ENCODE measurements around the gene DNAJC10.
"Not testable (repeated sequence)": the region's sequence is repeated elsewhere in the genome, so short reads cannot be mapped to it uniquely, and the experiment has no call there.

DNAJC10 gene

DNA sequence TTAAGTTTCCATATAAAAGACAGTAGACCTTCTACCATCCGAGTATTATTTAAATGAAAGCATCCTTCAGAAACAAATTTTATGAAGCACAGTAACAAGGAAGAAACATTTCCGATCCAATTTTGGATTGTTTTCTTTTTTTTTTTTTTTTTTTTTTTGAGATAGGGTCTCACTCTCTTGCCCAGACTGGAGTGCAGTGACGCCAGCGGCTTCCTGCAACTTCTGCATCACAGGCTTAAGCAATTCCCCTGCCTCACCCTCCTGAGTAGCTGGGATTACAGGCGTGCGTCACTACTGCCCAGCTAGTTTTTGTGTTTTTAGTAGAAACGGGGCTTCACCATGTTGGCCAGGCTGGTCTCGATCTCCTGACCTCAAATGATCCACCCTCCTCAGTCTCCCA lies 3.1 kb downstream of the DNAJC10 start:
- H3K9me3 ChIP-seq (ENCODE audit: control insufficient read depth in 1 of 2, low read length in 2 of 2); H3K27me3 ChIP-seq (ENCODE audit: control insufficient read depth in 1 of 2, insufficient read depth in 2 of 2, low read length in 2 of 2); H3K4me3 ChIP-seq (ENCODE audit: low read depth in 1 of 2, low read length in 2 of 2); H3K36me3 ChIP-seq (ENCODE audit: control insufficient read depth in 1 of 2, insufficient read depth in 2 of 2, low read length in 2 of 2); H3K27ac ChIP-seq (ENCODE audit: low read depth, low read length); H3K9ac ChIP-seq (ENCODE audit: low read depth in 1 of 2, low read length in 2 of 2): not testable (repeated sequence)
- peaks cover 19% of the 10 kb centered on the region in 2 donors for H3K4me1 ChIP-seq (ENCODE audit: control insufficient read depth in 1 of 2, insufficient read depth in 2 of 2, low read length in 2 of 2)

DNA sequence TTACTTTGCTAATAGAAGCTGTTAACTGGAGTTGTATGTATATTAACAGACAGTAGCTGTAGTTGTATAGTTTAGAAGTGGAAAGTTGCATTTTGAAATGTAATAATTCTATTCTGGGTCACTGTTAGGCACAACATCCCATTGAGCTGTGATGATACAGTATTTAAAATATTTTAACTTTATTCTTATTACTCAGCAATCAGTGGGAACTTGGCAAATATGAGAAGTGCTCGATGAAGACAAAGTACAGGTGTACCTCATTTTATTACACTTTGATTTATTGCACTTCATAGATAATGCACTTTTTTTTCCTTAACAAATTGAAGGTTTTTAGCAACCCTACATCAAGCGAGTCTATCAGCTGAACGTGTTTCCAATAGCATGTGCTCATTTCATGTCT lies 8.6 kb downstream of the DNAJC10 start:
- Histone ChIP-seq H3K9ac (ENCODE audit: low read depth in 1 of 2, low read length in 2 of 2) (no peak overlapping the region), H3K9me3 (ENCODE audit: control insufficient read depth in 1 of 2, low read length in 2 of 2) (no peaks in the 10 kb centered on the region), H3K4me3 (ENCODE audit: low read depth in 1 of 2, low read length in 2 of 2) (no peak overlapping the region), H3K36me3 (ENCODE audit: control insufficient read depth in 1 of 2, insufficient read depth in 2 of 2, low read length in 2 of 2) (peaks cover 0 to 15% of the 10 kb centered on the region in 2 donors), H3K27me3 (ENCODE audit: control insufficient read depth in 1 of 2, insufficient read depth in 2 of 2, low read length in 2 of 2) (no peaks in the 10 kb centered on the region), H3K4me1 (ENCODE audit: control insufficient read depth in 1 of 2, insufficient read depth in 2 of 2, low read length in 2 of 2) (peaks cover 7 to 10% of the 10 kb centered on the region in 2 donors), H3K27ac (ENCODE audit: low read depth, low read length) (no peak overlapping the region)

DNA sequence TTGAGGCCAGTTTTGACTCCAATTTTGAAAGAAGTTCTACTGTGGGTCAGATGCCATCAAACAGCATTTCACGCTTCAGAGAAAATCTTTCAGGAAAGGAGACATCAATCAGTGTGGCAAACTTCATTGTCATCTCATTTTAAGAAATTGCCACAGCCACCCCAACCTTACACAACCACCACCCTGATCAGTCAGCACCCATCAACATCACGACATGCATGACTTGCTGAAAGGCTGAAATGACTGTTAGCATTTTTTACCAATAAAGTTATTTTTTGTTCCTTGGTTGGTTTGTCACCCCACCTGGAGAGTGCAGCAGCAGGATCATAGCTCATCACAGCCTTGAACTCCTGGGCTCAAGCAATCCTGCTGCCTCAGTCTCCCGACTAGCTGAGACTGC lies 10.4 kb downstream of the DNAJC10 start:
- peaks cover 0 to 13% of the 10 kb centered on the region in 2 donors for H3K36me3 ChIP-seq (ENCODE audit: control insufficient read depth in 1 of 2, insufficient read depth in 2 of 2, low read length in 2 of 2)
- no peaks in the 10 kb centered on the region for H3K27me3 ChIP-seq (ENCODE audit: control insufficient read depth in 1 of 2, insufficient read depth in 2 of 2, low read length in 2 of 2)
- H3K4me1 ChIP-seq (ENCODE audit: control insufficient read depth in 1 of 2, insufficient read depth in 2 of 2, low read length in 2 of 2) = peaks cover 7 to 8% of the 10 kb centered on the region in 2 donors
- H3K4me3 ChIP-seq (ENCODE audit: low read depth in 1 of 2, low read length in 2 of 2) = no peak overlapping the region
- H3K27ac ChIP-seq (ENCODE audit: low read depth, low read length) = no peak overlapping the region
- no peak overlapping the region for H3K9ac ChIP-seq (ENCODE audit: low read depth in 1 of 2, low read length in 2 of 2)
- H3K9me3 ChIP-seq (ENCODE audit: control insufficient read depth in 1 of 2, low read length in 2 of 2) = no peaks in the 10 kb centered on the region

DNA sequence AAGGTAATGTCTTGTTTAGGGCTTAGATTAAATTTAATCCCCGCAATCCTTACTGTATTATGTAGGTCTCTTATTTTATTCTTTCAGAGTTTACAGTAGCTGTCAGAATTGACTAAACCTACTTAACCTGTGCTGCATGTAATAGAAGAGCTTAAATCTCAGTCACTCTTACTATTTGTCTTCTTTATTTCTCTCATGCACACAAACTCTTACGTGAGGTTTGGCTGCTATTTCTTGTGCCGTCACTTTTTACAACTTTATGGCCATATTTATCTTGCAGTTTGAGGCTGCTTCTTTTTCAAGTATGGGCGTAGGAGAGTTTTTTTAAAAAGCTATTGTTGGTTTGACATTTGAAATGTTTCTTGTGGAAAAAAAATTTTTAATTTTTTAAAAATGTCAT lies 12.0 kb downstream of the DNAJC10 start:
- H3K4me3 ChIP-seq (ENCODE audit: low read depth in 1 of 2, low read length in 2 of 2) = no peak overlapping the region
- H3K9me3 ChIP-seq (ENCODE audit: control insufficient read depth in 1 of 2, low read length in 2 of 2) = no peaks in the 10 kb centered on the region
- H3K4me1 ChIP-seq (ENCODE audit: control insufficient read depth in 1 of 2, insufficient read depth in 2 of 2, low read length in 2 of 2) = peaks cover 7 to 8% of the 10 kb centered on the region in 2 donors
- H3K27ac ChIP-seq (ENCODE audit: low read depth, low read length) = no peak overlapping the region
- no peak overlapping the region for H3K9ac ChIP-seq (ENCODE audit: low read depth in 1 of 2, low read length in 2 of 2)
- H3K27me3 ChIP-seq (ENCODE audit: control insufficient read depth in 1 of 2, insufficient read depth in 2 of 2, low read length in 2 of 2) = no peaks in the 10 kb centered on the region
- H3K36me3 ChIP-seq (ENCODE audit: control insufficient read depth in 1 of 2, insufficient read depth in 2 of 2, low read length in 2 of 2) = peaks cover 0 to 14% of the 10 kb centered on the region in 2 donors

DNA sequence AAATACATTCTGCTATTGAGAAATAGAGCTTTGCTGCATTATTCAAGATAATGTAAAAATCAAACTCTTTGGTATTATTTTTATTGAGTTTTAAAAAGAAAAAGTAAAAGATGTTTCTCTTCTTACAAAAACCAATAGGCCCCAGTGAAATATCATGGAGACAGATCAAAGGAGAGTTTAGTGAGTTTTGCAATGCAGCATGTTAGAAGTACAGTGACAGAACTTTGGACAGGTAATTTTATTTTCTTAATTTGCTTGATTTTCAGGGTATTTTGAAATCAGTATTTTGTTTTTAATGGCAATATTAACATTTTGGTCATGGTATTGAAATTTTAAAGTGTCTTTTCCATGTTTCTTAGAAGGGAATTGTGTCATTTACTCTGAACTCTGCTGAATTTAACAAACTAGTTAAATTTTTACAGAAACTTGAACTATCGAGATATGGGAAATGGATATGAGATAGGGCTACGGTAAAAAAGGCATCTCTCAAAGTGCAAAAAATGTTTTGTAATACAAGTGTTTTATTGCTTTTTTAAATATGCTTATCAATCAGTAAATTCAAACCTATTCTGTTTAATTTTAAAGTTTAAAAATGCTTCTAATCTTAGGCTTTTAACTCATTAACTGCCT lies 13.8 kb downstream of the DNAJC10 start:
- Histone ChIP-seq H3K9me3 (ENCODE audit: control insufficient read depth in 1 of 2, low read length in 2 of 2) (no peaks in the 10 kb centered on the region), H3K4me3 (ENCODE audit: low read depth in 1 of 2, low read length in 2 of 2) (no peak overlapping the region), H3K27me3 (ENCODE audit: control insufficient read depth in 1 of 2, insufficient read depth in 2 of 2, low read length in 2 of 2) (no peaks in the 10 kb centered on the region), H3K9ac (ENCODE audit: low read depth in 1 of 2, low read length in 2 of 2) (no peak overlapping the region), H3K36me3 (ENCODE audit: control insufficient read depth in 1 of 2, insufficient read depth in 2 of 2, low read length in 2 of 2) (peaks cover 0 to 14% of the 10 kb centered on the region in 2 donors), H3K4me1 (ENCODE audit: control insufficient read depth in 1 of 2, insufficient read depth in 2 of 2, low read length in 2 of 2) (peaks cover 0 to 2% of the 10 kb centered on the region in 2 donors), H3K27ac (ENCODE audit: low read depth, low read length) (no peak overlapping the region)

DNA sequence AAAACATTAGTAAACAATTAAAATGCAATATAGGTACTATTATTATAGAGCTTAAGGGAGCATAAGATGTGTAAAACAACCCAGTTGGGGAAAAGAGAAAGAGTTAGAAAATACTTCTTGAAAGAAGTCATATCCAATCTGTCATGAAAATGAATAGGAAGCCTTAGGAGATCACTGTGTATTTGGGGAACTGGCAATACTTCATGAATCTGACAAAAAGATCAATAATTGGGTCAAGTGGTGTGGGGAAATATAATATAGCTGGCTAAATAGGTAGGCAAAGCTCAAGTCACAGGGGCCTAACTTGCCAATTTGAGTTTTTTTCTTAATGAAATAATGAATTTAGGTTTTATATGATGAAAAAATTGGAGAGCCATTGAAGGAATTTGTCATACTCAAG lies 14.4 kb downstream of the DNAJC10 start:
- Histone ChIP-seq H3K27me3 (ENCODE audit: control insufficient read depth in 1 of 2, insufficient read depth in 2 of 2, low read length in 2 of 2) (no peaks in the 10 kb centered on the region), H3K36me3 (ENCODE audit: control insufficient read depth in 1 of 2, insufficient read depth in 2 of 2, low read length in 2 of 2) (peaks cover 0 to 14% of the 10 kb centered on the region in 2 donors), H3K27ac (ENCODE audit: low read depth, low read length) (no peak overlapping the region), H3K4me3 (ENCODE audit: low read depth in 1 of 2, low read length in 2 of 2) (no peak overlapping the region), H3K9me3 (ENCODE audit: control insufficient read depth in 1 of 2, low read length in 2 of 2) (no peaks in the 10 kb centered on the region), H3K4me1 (ENCODE audit: control insufficient read depth in 1 of 2, insufficient read depth in 2 of 2, low read length in 2 of 2) (no peaks in the 10 kb centered on the region), H3K9ac (ENCODE audit: low read depth in 1 of 2, low read length in 2 of 2) (no peak overlapping the region)

DNA sequence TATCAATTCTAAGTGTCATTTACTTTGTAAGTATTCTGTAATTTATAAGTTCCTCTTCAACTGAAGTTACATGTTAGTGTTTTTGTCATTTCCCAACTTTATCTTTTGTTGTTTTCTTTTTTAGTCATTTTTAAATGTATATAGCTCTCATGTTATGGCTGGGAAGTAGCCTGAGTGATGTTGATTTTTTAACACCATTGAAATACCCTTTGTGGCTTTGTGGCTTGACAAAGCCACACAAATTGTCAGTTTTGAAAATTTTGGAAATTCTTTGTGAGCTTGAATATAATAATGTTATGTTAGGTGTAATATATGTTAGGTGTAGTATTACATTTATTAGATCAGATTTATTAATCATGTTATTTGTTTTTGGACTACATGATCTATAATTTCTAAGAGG lies 16.7 kb downstream of the DNAJC10 start:
- Histone ChIP-seq H3K36me3 (ENCODE audit: control insufficient read depth in 1 of 2, insufficient read depth in 2 of 2, low read length in 2 of 2) (peaks cover 0 to 21% of the 10 kb centered on the region in 2 donors), H3K9me3 (ENCODE audit: control insufficient read depth in 1 of 2, low read length in 2 of 2) (no peaks in the 10 kb centered on the region), H3K9ac (ENCODE audit: low read depth in 1 of 2, low read length in 2 of 2) (no peak overlapping the region), H3K4me3 (ENCODE audit: low read depth in 1 of 2, low read length in 2 of 2) (no peak overlapping the region), H3K27ac (ENCODE audit: low read depth, low read length) (no peak overlapping the region), H3K27me3 (ENCODE audit: control insufficient read depth in 1 of 2, insufficient read depth in 2 of 2, low read length in 2 of 2) (no peaks in the 10 kb centered on the region), H3K4me1 (ENCODE audit: control insufficient read depth in 1 of 2, insufficient read depth in 2 of 2, low read length in 2 of 2) (no peaks in the 10 kb centered on the region)

DNA sequence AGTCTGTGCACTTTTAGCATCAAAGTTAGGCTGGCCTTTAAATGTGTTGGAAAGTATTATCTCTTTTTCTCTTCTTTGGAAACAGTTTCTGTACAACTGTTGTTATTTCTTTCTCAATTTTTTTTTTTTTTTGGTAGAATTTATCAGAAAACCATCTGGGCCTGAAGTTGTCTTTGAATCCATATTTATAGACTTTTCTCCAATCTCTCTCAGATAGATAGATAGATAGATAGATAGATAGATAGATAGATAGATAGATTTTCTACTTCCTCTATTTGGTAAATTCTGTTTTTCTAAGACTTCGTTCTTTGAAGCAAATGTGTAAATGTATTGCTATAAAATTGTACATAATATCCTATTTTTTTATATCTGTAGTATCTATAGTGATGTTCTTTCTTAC lies 17.5 kb downstream of the DNAJC10 start:
- no peaks in the 10 kb centered on the region for H3K9me3 ChIP-seq (ENCODE audit: control insufficient read depth in 1 of 2, low read length in 2 of 2)
- peaks cover 0 to 26% of the 10 kb centered on the region in 2 donors for H3K36me3 ChIP-seq (ENCODE audit: control insufficient read depth in 1 of 2, insufficient read depth in 2 of 2, low read length in 2 of 2)
- no peak overlapping the region for H3K9ac ChIP-seq (ENCODE audit: low read depth in 1 of 2, low read length in 2 of 2)
- no peaks in the 10 kb centered on the region for H3K4me1 ChIP-seq (ENCODE audit: control insufficient read depth in 1 of 2, insufficient read depth in 2 of 2, low read length in 2 of 2)
- H3K27ac ChIP-seq (ENCODE audit: low read depth, low read length) = no peak overlapping the region
- H3K4me3 ChIP-seq (ENCODE audit: low read depth in 1 of 2, low read length in 2 of 2) = no peak overlapping the region
- no peaks in the 10 kb centered on the region for H3K27me3 ChIP-seq (ENCODE audit: control insufficient read depth in 1 of 2, insufficient read depth in 2 of 2, low read length in 2 of 2)

DNA sequence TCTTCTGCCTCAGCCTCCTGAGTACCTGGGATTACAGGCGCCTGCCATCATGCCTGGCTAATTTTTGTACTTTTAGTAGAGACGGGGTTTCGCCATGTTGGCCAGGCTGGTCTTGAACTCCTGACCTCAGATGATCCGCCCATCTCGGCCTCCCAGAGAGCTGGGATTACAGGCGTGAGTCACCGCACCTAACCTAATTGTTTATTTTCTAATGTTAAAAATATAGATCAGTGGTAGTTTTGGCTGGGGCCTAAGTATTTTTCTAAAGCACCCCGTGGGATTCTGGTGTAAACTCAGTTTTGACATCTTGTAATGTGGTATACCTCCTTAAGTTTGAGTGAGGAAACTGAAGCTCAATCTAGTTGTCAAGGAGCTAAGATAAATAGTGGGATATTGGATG lies 20.8 kb downstream of the DNAJC10 start:
- H3K9ac ChIP-seq (ENCODE audit: low read depth in 1 of 2, low read length in 2 of 2); H3K27me3 ChIP-seq (ENCODE audit: control insufficient read depth in 1 of 2, insufficient read depth in 2 of 2, low read length in 2 of 2); H3K4me1 ChIP-seq (ENCODE audit: control insufficient read depth in 1 of 2, insufficient read depth in 2 of 2, low read length in 2 of 2); H3K4me3 ChIP-seq (ENCODE audit: low read depth in 1 of 2, low read length in 2 of 2); H3K27ac ChIP-seq (ENCODE audit: low read depth, low read length); H3K9me3 ChIP-seq (ENCODE audit: control insufficient read depth in 1 of 2, low read length in 2 of 2): not testable (repeated sequence)
- H3K36me3 ChIP-seq (ENCODE audit: control insufficient read depth in 1 of 2, insufficient read depth in 2 of 2, low read length in 2 of 2) = peaks cover 0 to 21% of the 10 kb centered on the region in 2 donors

DNA sequence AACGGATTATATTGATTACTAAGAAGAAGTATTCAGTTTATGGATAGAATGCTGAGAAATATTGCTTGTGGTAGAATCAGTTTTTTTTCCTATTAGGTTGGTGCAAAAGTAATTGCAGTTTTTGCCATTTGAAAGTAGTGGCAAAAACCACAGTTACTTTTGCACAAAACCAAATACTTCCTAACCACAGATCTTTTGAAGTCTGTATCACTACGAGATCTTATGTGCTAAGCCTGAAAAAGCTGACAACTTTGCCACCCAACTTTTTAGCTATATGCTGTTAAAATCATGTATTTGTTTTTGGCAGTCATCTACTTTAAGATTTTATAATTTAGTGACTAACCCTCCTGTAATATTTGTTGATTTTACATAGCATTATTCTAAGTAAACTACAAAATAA lies 24.6 kb downstream of the DNAJC10 start:
- no peak overlapping the region for H3K4me3 ChIP-seq (ENCODE audit: low read depth in 1 of 2, low read length in 2 of 2)
- peaks cover 15 to 44% of the 10 kb centered on the region in 2 donors for H3K36me3 ChIP-seq (ENCODE audit: control insufficient read depth in 1 of 2, insufficient read depth in 2 of 2, low read length in 2 of 2)
- no peaks in the 10 kb centered on the region for H3K9me3 ChIP-seq (ENCODE audit: control insufficient read depth in 1 of 2, low read length in 2 of 2)
- no peaks in the 10 kb centered on the region for H3K4me1 ChIP-seq (ENCODE audit: control insufficient read depth in 1 of 2, insufficient read depth in 2 of 2, low read length in 2 of 2)
- no peaks in the 10 kb centered on the region for H3K27me3 ChIP-seq (ENCODE audit: control insufficient read depth in 1 of 2, insufficient read depth in 2 of 2, low read length in 2 of 2)
- H3K9ac ChIP-seq (ENCODE audit: low read depth in 1 of 2, low read length in 2 of 2) = no peak overlapping the region
- no peak overlapping the region for H3K27ac ChIP-seq (ENCODE audit: low read depth, low read length)

DNA sequence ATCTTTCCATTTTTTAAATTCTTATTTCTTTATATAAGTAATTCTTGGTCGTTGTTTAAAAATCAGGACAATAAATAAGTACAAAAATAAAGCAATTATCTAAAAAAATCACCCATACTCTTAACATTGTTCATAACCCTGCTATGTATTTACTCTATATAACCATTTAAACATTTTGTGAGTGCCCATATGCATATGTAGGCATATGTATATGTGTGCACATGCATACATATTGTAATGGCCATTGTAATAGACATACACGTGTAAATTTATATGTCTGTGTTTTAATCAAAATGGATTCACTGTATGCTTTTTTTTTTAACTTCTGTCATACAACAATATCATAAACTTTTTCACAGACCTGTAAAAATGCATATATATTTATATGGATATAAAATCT lies 25.6 kb downstream of the DNAJC10 start:
- Histone ChIP-seq H3K4me3 (ENCODE audit: low read depth in 1 of 2, low read length in 2 of 2) (no peak overlapping the region), H3K9me3 (ENCODE audit: control insufficient read depth in 1 of 2, low read length in 2 of 2) (no peaks in the 10 kb centered on the region), H3K27ac (ENCODE audit: low read depth, low read length) (no peak overlapping the region), H3K36me3 (ENCODE audit: control insufficient read depth in 1 of 2, insufficient read depth in 2 of 2, low read length in 2 of 2) (peaks cover 15 to 43% of the 10 kb centered on the region in 2 donors), H3K27me3 (ENCODE audit: control insufficient read depth in 1 of 2, insufficient read depth in 2 of 2, low read length in 2 of 2) (no peaks in the 10 kb centered on the region), H3K9ac (ENCODE audit: low read depth in 1 of 2, low read length in 2 of 2) (no peak overlapping the region), H3K4me1 (ENCODE audit: control insufficient read depth in 1 of 2, insufficient read depth in 2 of 2, low read length in 2 of 2) (no peaks in the 10 kb centered on the region)

Measured in duodenal mucosa (tissue), 2 donors.